ENCODE data around the gene SURF6. TPM values are rescaled to one million over a fixed set of nuclear protein-coding genes. Genes with fewer than 3 reads are reported as not detected.

The SURF6 gene
- total RNA-seq, 4 donors from 2014 or later = 14.5 to 28.6 (median 22.0) TPM

DNA sequence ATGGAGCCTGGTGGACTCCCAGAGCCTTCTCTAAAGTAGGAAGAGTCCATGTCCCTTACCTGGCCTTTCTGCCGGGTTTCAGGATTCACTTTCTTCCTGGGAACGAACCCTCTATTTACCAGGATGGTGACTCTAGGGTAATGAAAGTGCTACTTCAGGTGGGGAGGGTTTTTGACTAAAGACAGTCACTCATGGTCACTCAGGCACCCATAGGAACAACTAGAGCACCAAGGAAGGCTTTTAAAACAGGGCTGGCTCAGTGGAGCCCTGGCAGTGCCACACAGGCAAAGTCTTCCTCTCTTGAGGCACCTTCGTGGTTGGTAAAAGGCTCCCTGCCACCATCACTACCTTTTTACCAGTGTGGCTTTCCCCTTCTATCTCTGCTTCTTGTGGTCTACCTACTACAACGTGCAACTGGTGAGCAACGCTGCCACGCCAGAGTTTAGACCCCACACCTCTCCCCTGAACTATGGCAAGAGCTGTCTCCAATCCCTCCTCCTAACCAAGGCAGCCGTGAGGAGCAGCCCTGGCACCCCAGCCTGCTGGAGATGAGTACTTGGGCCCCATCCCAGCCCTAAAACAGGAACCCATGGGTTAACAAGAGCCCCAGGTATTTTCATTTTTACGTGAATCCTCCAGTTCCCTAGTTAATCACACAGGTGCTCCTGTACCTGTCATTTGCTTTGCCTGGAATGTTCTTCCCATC is 16.8 kb upstream of the SURF6 start:
- Histone ChIP-seq H3K9me3 (no peaks in the 10 kb centered on the region), H3K4me1 (peaks cover 19 to 66% (median 34%) of the 10 kb centered on the region in 3 donors), H3K36me3 (peaks cover 29 to 60% (median 32%) of the 10 kb centered on the region in 3 donors), H3K4me3 (no peak overlapping the region), H3K27ac (no peak overlapping the region), H3K27me3 (no peaks in the 10 kb centered on the region)
- intact Hi-C loops (cut with DNase I) = no loop called here
- WGBS, 2 donors = 59 to 70% methylated on average over 6 of the region's 8 CpGs
- no peak for DNase-seq
- TF ChIP-seq POLR2A (IDR thresholded peaks at IDR 0.05) = no peak
- TF ChIP-seq, protein P1, sequence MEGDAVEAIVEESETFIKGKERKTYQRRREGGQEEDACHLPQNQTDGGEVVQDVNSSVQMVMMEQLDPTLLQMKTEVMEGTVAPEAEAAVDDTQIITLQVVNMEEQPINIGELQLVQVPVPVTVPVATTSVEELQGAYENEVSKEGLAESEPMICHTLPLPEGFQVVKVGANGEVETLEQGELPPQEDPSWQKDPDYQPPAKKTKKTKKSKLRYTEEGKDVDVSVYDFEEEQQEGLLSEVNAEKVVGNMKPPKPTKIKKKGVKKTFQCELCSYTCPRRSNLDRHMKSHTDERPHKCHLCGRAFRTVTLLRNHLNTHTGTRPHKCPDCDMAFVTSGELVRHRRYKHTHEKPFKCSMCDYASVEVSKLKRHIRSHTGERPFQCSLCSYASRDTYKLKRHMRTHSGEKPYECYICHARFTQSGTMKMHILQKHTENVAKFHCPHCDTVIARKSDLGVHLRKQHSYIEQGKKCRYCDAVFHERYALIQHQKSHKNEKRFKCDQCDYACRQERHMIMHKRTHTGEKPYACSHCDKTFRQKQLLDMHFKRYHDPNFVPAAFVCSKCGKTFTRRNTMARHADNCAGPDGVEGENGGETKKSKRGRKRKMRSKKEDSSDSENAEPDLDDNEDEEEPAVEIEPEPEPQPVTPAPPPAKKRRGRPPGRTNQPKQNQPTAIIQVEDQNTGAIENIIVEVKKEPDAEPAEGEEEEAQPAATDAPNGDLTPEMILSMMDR (IDR thresholded peaks at IDR 0.05) = no peak

DNA sequence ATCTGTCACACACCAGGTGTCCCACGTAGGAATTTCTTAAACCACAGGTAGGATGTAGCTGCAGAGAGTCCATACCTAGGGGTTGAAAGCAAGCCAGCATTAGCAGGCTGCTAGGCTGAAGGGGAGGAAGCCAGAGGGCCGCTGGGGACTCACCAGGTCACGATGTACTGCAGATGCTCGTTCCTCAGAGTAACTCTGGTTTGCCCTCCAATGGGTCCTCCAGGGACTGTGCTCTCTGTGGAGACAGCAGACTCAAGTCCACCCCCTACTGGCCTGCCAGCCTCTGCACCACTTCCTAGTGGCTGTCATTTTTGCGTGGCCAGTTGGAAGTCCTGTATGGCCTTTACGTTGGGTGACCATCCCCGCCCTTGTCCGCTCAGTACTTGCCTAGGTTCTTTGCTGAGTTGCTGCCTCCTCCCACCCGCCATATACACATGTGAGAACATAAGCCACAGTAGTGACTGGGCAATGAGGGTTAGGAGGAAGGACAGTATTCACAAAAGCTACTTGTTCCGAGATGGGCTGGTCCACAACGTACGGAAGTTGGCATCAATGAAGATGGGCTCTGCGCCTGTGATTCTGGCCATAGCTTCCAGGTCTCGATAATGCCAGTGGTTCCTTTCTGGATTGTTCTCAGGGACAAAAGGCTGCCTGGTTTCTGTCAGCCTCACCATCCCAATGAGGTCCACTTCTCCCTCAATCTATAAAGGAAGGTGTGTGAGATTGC is 16.1 kb upstream of the SURF6 start:
- no peak for DNase-seq
- peak overlapping the region in 2 of 4 donors; percentile 4 to 15 for H3K27ac ChIP-seq
- 64 to 74% methylated on average over 8 to 9 of the region's 14 CpGs for WGBS, 2 donors

DNA sequence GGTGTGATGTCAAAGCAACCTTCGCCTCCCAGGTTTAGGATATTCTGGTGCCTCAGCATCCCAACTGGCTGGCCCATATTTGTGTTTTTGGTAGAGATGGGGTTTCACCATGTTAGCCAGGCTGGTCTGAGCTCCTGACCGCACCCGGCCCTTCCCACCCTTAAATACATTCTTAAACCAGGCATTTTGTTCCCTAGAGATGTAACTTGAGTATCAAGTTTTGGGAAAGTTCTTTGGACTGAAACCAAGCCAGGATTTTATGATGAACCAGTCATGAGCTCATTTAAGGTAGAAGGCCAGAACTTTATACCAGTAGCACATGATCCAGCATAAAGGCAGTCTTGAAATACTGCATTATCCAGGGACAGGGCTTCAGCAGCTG is 15.5 kb upstream of the SURF6 start:
- TF ChIP-seq, protein P1 (IDR thresholded peaks at IDR 0.05) = no peak
- no peak for TF ChIP-seq POLR2A (IDR thresholded peaks at IDR 0.05)
- Histone ChIP-seq H3K9me3 (no peaks in the 10 kb centered on the region), H3K27ac (peak overlapping the region in 2 of 4 donors; percentile 4 to 15), H3K27me3 (no peaks in the 10 kb centered on the region), H3K4me3 (no peak overlapping the region), H3K36me3 (peaks cover 29 to 60% (median 32%) of the 10 kb centered on the region in 3 donors), H3K4me1 (peaks cover 17 to 62% (median 26%) of the 10 kb centered on the region in 3 donors)
- 80 to 100% methylated on average over 1 of the region's 3 CpGs for WGBS, 2 donors
- intact Hi-C loops (cut with DNase I) = no loop called here
- no peak for DNase-seq

More for the DNA sequence above, 16.1 kb upstream of the SURF6 start:
- no peak for TF ChIP-seq POLR2A (IDR thresholded peaks at IDR 0.05)
- TF ChIP-seq, protein P1 (IDR thresholded peaks at IDR 0.05) = peak in 5 of 6 experiments; percentile 14 to 67 (median 31)
- intact Hi-C loops (cut with DNase I) = no loop called here
- Histone ChIP-seq H3K4me3 (no peak overlapping the region), H3K36me3 (peaks cover 29 to 60% (median 32%) of the 10 kb centered on the region in 3 donors), H3K27me3 (no peaks in the 10 kb centered on the region), H3K4me1 (peaks cover 14 to 62% (median 27%) of the 10 kb centered on the region in 3 donors), H3K9me3 (no peaks in the 10 kb centered on the region)

DNA sequence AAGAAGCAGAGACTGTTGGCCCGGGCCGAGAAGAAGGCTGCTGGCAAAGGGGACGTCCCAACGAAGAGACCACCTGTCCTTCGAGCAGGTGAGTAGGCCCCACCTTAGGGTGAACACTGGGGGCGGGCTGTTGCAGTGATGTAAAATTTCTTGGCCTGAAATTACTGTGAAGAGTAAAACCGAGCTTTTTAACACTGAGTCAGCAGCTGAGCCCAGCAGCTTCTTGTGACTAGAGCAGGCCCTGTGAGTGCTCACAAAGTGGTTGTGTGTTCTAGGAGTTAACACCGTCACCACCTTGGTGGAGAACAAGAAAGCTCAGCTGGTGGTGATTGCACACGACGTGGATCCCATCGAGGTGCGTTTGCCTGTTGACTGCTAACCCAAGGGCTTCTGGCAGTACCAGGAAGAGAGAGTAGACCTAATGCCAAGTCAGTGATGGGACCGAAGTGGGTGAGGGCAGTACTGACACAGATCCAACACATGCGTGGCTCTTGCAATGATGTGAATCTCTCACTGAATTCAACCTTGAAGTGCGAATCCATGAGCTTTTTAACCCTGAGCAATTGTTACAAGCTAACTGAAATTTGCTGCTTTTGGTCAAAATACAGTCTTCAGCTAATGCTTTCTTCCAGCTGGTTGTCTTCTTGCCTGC is 14.1 kb upstream of the SURF6 start:
- H3K27me3 ChIP-seq = no peaks in the 10 kb centered on the region
- peak overlapping the region in 2 of 4 donors; percentile 90 to 95 for H3K4me3 ChIP-seq
- H3K9me3 ChIP-seq = no peaks in the 10 kb centered on the region
- 56 to 59% methylated on average over 15 of the region's 15 CpGs for WGBS, 2 donors
- H3K27ac ChIP-seq = peak overlapping the region in 2 of 4 donors; percentile 95 to 96
- peaks cover 29 to 72% (median 35%) of the 10 kb centered on the region in 3 donors for H3K36me3 ChIP-seq
- no peak for TF ChIP-seq POLR2A (IDR thresholded peaks at IDR 0.05)
- TF ChIP-seq, protein P1 (IDR thresholded peaks at IDR 0.05) = no peak
- DNase-seq = no peak
- H3K4me1 ChIP-seq = peaks cover 16 to 67% (median 25%) of the 10 kb centered on the region in 3 donors
- intact Hi-C loops (cut with DNase I) = no loop called here

Measured in esophagus squamous epithelium (tissue), 5 donors.